ENCODE measurements around the gene JARID2. TPM values are rescaled to one million over a fixed set of nuclear protein-coding genes. Genes with fewer than 3 reads are reported as not detected.

The JARID2 gene
- total RNA-seq, 2 experiments from 2014 or later: 25.4 to 25.5 TPM

- ChIA-PET POLR2A (no interaction called here), CTCF (interaction anchor here (1.3 kb wide), 1 partner anchor 30 kb away, joined by 3 read pairs; no protein-coding TSS in a partner anchor)
- Mint-ChIP-seq H3K4me3 (no peak overlapping the region), H3K27me3 (no peaks in the 10 kb centered on the region), H3K36me3 (ENCODE audit: low read depth) (peaks cover 18% of the 10 kb centered on the region), H3K4me1 (ENCODE audit: low read depth) (peaks cover 61% of the 10 kb centered on the region), H3K9me3 (no peaks in the 10 kb centered on the region), H3K27ac (no peak overlapping the region)
- ATAC-seq (no peak), DNase-seq (no peak)
- no peak for TF ChIP-seq CTCF (IDR thresholded peaks at IDR 0.05)
- intact Hi-C loops (cut with micrococcal nuclease): loop anchor here (10.0 kb wide), 1 partner anchor 137 kb away; no protein-coding TSS in a partner anchor
Observed at GRCh38 chr6:15392182-15392581, 146.3 kb downstream of the JARID2 start.

DNA sequence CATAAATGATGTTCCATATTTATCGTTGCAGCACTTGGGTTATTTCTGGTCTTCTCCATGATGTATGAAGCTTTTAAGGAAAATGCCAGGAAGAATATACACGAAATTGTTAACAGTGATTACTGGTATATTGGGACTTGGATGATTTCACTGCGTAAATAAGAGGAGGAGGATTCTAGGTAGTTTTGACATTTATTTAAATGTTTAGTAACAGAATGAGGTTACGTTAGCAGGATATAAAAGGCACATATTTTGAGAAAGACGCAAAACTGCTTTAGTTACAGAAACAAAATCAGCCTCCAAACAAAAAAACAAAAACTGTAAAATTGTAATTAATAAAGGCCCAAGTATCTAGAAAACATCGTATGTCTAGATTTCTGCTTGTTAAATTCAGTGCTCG, 147.7 kb downstream of the JARID2 start:
- Mint-ChIP-seq H3K27me3 (no peaks in the 10 kb centered on the region), H3K4me3 (no peak overlapping the region), H3K36me3 (ENCODE audit: low read depth) (peaks cover 18% of the 10 kb centered on the region), H3K9me3 (no peaks in the 10 kb centered on the region), H3K4me1 (ENCODE audit: low read depth) (peaks cover 61% of the 10 kb centered on the region), H3K27ac (no peak overlapping the region)
- ChIA-PET POLR2A (interaction anchor here (0.9 to 1.5 kb wide), 2 partner anchors 9 to 516 kb away, joined by 4 to 6 read pairs; no protein-coding TSS in a partner anchor), CTCF (no interaction called here)
- no peak for TF ChIP-seq CTCF (IDR thresholded peaks at IDR 0.05)
- ATAC-seq (no peak), DNase-seq (no peak)
- intact Hi-C loops (cut with micrococcal nuclease): loop anchor here (10.0 kb wide), 1 partner anchor 139 kb away; no protein-coding TSS in a partner anchor

DNA sequence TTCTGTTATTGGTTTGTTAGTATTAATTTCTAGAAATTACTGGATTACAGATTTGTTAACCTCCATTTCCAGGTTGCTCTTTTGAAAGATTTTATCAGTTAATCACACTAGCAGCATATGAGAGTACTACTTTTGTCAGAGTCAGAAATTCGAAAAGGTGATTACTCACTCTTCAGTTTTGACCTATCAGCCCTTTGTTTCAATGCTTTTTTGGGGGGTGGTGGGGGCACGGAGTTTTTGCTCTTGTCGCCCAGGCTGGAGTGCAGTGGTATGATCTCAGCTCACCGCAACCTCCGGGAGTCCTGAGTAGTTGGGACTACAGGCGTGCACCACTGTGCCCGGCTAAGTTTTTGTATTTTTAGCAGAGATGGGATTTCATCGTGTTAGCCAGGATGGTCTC, 149.2 kb downstream of the JARID2 start:
- TF ChIP-seq CTCF (IDR thresholded peaks at IDR 0.05): no peak
- ChIA-PET CTCF (no interaction called here), POLR2A (interaction anchor here (1.4 kb wide), 1 partner anchor 33 kb away, joined by 3 read pairs; no protein-coding TSS in a partner anchor)
- Mint-ChIP-seq H3K27ac (no peak overlapping the region), H3K36me3 (ENCODE audit: low read depth) (peaks cover 17% of the 10 kb centered on the region), H3K9me3 (no peaks in the 10 kb centered on the region), H3K4me1 (ENCODE audit: low read depth) (peaks cover 61% of the 10 kb centered on the region), H3K27me3 (no peaks in the 10 kb centered on the region), H3K4me3 (no peak overlapping the region)
- intact Hi-C loops (cut with micrococcal nuclease): loop anchor here (10.0 kb wide), 1 partner anchor 140 kb away; no protein-coding TSS in a partner anchor
- DNase-seq (no peak), ATAC-seq (peak; percentile 12)

- no peak for ATAC-seq
- no peak overlapping the region for H3K4me3 Mint-ChIP-seq
- H3K27ac Mint-ChIP-seq: no peak overlapping the region
- no peaks in the 10 kb centered on the region for H3K9me3 Mint-ChIP-seq
- peaks cover 67% of the 10 kb centered on the region for H3K4me1 Mint-ChIP-seq (ENCODE audit: low read depth)
- peaks cover 16% of the 10 kb centered on the region for H3K36me3 Mint-ChIP-seq (ENCODE audit: low read depth)
- DNase-seq: no peak
- TF ChIP-seq CTCF (IDR thresholded peaks at IDR 0.05): no peak
- intact Hi-C loops (cut with micrococcal nuclease): loop anchor here (10.0 kb wide), 1 partner anchor 142 kb away; no protein-coding TSS in a partner anchor
- ChIA-PET CTCF (no interaction called here), POLR2A (interaction anchor here (1.3 kb wide), 1 partner anchor 26 kb away, joined by 4 read pairs; no protein-coding TSS in a partner anchor)
- H3K27me3 Mint-ChIP-seq: no peaks in the 10 kb centered on the region
Observed at GRCh38 chr6:15396808-15397207, 150.9 kb downstream of the JARID2 start.

DNA sequence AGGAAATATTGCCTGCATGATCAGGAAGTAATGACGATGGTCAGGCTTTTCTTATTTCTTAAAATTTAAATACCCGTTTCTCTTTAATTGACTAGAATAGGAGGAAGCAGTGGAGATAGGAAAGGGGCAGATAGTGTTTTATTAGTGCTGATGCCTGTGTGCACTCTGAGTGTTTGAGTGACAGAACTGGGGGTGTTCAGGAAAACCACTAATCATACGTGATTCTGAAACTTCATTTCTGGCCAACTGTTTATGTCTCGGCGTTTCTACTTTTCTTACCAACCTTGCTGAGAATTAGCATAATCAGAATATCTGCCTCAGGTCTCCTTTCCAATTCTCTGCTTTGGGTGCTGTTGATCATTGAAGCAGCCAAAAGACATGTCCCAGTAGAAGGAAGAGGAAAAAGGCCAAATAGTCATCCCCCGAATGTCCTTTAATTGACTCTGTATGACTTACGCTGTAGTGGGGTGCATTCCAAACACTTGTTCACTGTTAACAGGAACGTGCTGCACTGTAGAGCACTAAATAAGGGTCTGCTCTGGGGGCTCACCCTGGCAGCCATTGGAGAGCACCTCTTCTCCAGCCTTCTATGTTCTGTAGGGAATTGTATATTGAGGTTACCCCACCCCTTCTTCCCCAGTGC, 152.9 kb downstream of the JARID2 start:
- ATAC-seq (peak; percentile 66), DNase-seq (no peak)
- intact Hi-C loops (cut with micrococcal nuclease): loop anchor here (10.0 kb wide), 1 partner anchor 144 kb away; no protein-coding TSS in a partner anchor
- TF ChIP-seq CTCF (IDR thresholded peaks at IDR 0.05): no peak
- CTCF ChIA-PET: interaction anchor here (1.2 kb wide), 1 partner anchor 42 kb away, joined by 4 read pairs; no protein-coding TSS in a partner anchor
- POLR2A ChIA-PET: no interaction called here
- no peaks in the 10 kb centered on the region for H3K9me3 Mint-ChIP-seq
- peak overlapping the region; percentile 67 for H3K27ac Mint-ChIP-seq
- no peaks in the 10 kb centered on the region for H3K27me3 Mint-ChIP-seq
- H3K4me3 Mint-ChIP-seq: peak overlapping the region; percentile 12
- peaks cover 7% of the 10 kb centered on the region for H3K36me3 Mint-ChIP-seq (ENCODE audit: low read depth)
- peaks cover 78% of the 10 kb centered on the region for H3K4me1 Mint-ChIP-seq (ENCODE audit: low read depth)
